Right lobe of liver (tissue), 4 donors: Measurements from ENCODE around the gene VPS4A.

ENCODE experiments used
- CTCF ChIP-seq, 4 donors: fragments of 200-600 bp in 3 of 4; fragments of 450-650 bp in 1 of 4; IDR thresholded peaks; one replicate each; pipeline versions ENCODE4 v1.5.1 to v1.8.0; 2016 to 2022; ENCODE audit warnings: antibody characterized with exemption in 4 of 4, mild to moderate bottlenecking in 2 of 4
- POLR2A ChIP-seq: fragments of 450-650 bp; IDR thresholded peaks from one replicate; pipeline ENCODE4 v1.6.1; 2017; ENCODE audit warnings: antibody characterized with exemption, mild to moderate bottlenecking
- donor health status: DM: no; HTN: no; CAD: no.
- donor health status: DM: no; HTN: no; CAD: no.
- donor health status: DM: no; HTN: yes; CAD: no.

GRCh38 chr16:69316595-69317034, 5.5 kb downstream of the VPS4A start:
- TF ChIP-seq POLR2A (no peak), CTCF (IDR thresholded peaks at IDR 0.05) (no peak)
